ENCODE measurements around the gene GPHN.
A peak's percentile ranks its signal among the peaks of the same experiment; 100 is the strongest.

Gene GPHN

GRCh38 chr14:66900719-66901118, 392.8 kb downstream of the GPHN start:
- no peak for DNase-seq (ENCODE audit: insufficient read length, low spot score)
- no peak for FAIRE-seq

GRCh38 chr14:66910311-66910840, 402.4 kb downstream of the GPHN start:
- FAIRE-seq (no peak), DNase-seq (ENCODE audit: insufficient read length, low spot score) (no peak)

GRCh38 chr14:66916421-66916820, 408.5 kb downstream of the GPHN start:
- DNase-seq (ENCODE audit: insufficient read length, low spot score) (no peak), FAIRE-seq (peak; percentile 98)

GRCh38 chr14:66918527-66918926, 410.6 kb downstream of the GPHN start:
- FAIRE-seq (peak; percentile 94), DNase-seq (ENCODE audit: insufficient read length, low spot score) (no peak)

- no peak for FAIRE-seq
- no peak for DNase-seq (ENCODE audit: insufficient read length, low spot score)
Observed at GRCh38 chr14:66920196-66920595, 412.2 kb downstream of the GPHN start.

- DNase-seq (ENCODE audit: insufficient read length, low spot score): no peak
- FAIRE-seq: peak; percentile 9
Observed at GRCh38 chr14:66923251-66923650, 415.3 kb downstream of the GPHN start.

- DNase-seq (ENCODE audit: insufficient read length, low spot score) (no peak), FAIRE-seq (peak; percentile 93)
Observed at GRCh38 chr14:66939409-66939808, 431.5 kb downstream of the GPHN start.

GRCh38 chr14:66944872-66945271, 436.9 kb downstream of the GPHN start:
- no peak for DNase-seq (ENCODE audit: insufficient read length, low spot score)
- no peak for FAIRE-seq

GRCh38 chr14:66955159-66955558, 447.2 kb downstream of the GPHN start:
- FAIRE-seq (no peak), DNase-seq (ENCODE audit: insufficient read length, low spot score) (no peak)

- DNase-seq (ENCODE audit: insufficient read length, low spot score) (no peak), FAIRE-seq (peak; percentile 70)
Observed at GRCh38 chr14:66959437-66960050, 451.6 kb downstream of the GPHN start.

- FAIRE-seq (peak; percentile 72), DNase-seq (ENCODE audit: insufficient read length, low spot score) (peak; percentile 72)
Observed at GRCh38 chr14:66965831-66966230, 457.9 kb downstream of the GPHN start.

- peak; percentile 64 for FAIRE-seq
- no peak for DNase-seq (ENCODE audit: insufficient read length, low spot score)
Observed at GRCh38 chr14:66972469-66972868, 464.5 kb downstream of the GPHN start.

- FAIRE-seq (peak; percentile 80), DNase-seq (ENCODE audit: insufficient read length, low spot score) (peak; percentile 91)
Observed at GRCh38 chr14:66974397-66975025, 466.6 kb downstream of the GPHN start.

- FAIRE-seq (no peak), DNase-seq (ENCODE audit: insufficient read length, low spot score) (peak; percentile 50)
Observed at GRCh38 chr14:66975251-66975650, 467.3 kb downstream of the GPHN start.

GRCh38 chr14:66979101-66979974, 471.4 kb downstream of the GPHN start:
- DNase-seq (ENCODE audit: insufficient read length, low spot score) (no peak), FAIRE-seq (no peak)

- DNase-seq (ENCODE audit: insufficient read length, low spot score) (no peak), FAIRE-seq (peak; percentile 48)
Observed at GRCh38 chr14:66982247-66982646, 474.3 kb downstream of the GPHN start.

GRCh38 chr14:66992776-66993175, 484.8 kb downstream of the GPHN start:
- FAIRE-seq (no peak), DNase-seq (ENCODE audit: insufficient read length, low spot score) (no peak)

GRCh38 chr14:66993512-66993911, 485.6 kb downstream of the GPHN start:
- DNase-seq (ENCODE audit: insufficient read length, low spot score) (no peak), FAIRE-seq (peak; percentile 9)

- FAIRE-seq (peak; percentile 97), DNase-seq (ENCODE audit: insufficient read length, low spot score) (no peak)
Observed at GRCh38 chr14:66998013-66998412, 490.1 kb downstream of the GPHN start.

GRCh38 chr14:66999978-67000377, 492.0 kb downstream of the GPHN start:
- DNase-seq (ENCODE audit: insufficient read length, low spot score) (no peak), FAIRE-seq (peak; percentile 84)

GRCh38 chr14:67002994-67003753, 495.2 kb downstream of the GPHN start:
- DNase-seq (ENCODE audit: insufficient read length, low spot score): no peak
- peak; percentile 94 for FAIRE-seq
